NCI-H2196 (cell line): ENCODE measurements around the gene USP12.
"Not testable (repeated sequence)": the region's sequence is repeated elsewhere in the genome, so short reads cannot be mapped to it uniquely, and the experiment has no call there.

Experiments used
- DNase-seq: peaks from one replicate; lab custom pipeline; 2025; ENCODE audit not compliant: unreplicated experiment; lab: John Stamatoyannopoulos, UW

Gene USP12

DNA sequence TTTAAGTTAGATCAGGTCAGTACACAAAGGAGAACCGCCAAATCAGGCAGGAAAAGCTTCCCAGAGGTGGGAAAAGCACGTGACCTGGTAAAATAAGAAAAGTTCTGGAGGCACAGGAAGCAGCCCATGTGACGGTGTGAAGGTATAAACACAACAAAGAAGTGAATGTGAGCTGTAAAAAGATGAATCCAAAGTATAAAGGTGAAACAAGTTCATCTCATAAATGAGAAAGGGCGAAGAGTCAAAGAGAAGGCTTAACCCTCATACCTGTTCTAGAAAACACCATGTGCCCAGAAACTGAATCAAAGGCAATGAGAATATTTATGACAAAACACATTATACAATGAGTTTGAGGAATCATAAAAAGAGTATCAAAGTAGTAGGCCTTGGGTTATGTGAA is 47.0 kb downstream of the USP12 start:
- DNase-seq = no peak

DNA sequence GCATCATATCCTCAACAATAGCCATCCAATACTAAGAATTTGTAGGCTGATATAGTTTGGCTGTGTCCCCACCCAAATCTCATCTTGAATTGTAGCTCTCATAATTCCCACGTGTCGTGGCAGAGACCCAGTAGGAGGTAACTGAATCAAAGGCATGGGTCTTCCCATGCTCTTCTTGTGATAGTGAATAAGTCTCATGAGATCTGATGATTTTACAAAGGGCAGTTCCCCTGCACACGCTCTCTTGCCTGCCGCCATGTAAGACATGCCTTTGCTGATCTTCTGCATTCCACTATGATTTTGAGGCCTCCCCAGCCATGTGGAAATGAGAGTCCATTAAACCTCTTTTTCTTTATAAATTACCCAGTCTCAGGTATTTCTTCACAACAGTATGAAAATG is 48.2 kb downstream of the USP12 start:
- DNase-seq = not testable (repeated sequence)

DNA sequence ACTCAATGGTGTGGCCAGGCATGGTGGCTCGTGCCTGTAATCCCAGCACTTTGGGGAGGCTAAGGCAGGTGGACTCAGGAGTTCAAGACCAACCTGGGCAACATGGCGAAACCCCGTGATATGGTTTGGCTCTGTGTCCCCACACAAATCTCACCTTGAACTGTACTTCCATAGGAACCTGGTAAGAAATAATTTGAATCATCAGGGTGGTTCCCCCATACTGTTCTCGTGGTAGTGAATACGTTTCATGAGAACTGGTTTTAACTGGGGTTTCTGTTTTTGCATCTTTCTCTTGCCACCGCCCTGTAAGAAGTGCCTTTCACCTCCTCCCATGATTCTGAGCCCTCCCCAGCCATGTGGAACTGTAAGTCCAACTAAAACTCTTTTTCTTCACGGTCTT is 49.6 kb downstream of the USP12 start:
- no peak for DNase-seq

DNA sequence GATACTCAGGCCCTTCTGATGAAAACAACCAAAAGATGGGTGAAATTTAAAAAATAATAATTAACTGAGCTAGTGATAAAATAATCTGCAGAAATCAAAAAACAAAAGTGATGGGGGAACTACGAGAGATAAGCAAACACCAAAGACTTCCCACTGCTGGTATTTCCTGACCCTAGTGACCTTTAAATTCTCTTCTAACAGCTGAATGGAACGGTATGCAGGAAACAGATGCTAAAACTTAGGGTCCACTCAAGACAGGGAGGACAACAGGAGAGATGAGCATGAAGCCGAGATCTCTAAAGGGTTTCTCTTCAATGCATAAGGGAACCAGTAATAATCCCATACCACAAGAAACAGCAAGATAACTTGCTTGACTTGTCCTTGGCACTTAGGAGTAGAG is 50.8 kb downstream of the USP12 start:
- DNase-seq = no peak

DNA sequence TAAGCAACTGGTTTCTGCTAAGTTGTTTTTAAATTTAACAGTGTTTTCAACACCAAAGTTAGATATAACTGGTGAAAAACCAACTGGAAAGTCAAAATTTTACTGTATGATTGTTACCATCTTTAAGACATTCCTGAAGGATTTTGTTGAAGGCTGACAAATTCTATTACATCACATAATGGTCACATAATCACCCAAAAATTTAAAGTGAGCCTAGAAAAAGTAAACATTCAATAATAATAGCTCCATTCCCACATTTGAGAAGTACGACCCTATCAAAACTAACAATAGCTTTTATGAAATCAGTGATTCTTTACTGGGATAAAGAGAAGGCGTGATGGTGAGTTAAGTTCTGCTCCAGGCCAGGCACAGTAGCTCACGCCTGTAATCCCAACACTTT is 51.6 kb downstream of the USP12 start:
- DNase-seq = no peak

DNA sequence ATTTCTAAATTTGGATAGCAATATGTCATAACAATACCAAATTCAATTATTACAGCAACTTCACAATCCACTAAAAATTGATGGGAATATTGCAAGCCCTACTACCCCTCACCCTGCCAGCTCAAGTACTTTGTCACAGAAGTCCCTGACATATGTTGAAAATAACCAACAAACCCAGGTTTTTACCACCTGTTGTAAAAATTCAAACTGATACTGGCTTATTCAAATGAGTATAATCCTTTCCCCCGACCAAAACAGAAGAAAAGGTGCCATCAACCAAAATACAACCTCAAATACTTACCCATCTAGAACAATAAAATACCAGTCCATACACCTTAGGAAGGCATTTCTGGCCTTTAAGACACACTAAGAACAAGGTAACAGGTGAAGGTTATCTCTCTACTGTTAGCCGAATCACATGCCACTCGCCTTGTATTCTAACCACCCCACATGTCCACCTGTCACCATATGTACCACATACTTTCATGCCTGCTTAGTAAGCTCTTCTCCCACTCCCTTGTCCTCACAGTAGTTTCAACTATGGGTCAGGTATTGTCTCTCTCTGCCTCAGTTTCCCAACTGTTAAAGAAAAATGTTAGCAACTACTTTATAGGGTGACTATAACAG is 53.1 kb downstream of the USP12 start:
- DNase-seq = no peak

DNA sequence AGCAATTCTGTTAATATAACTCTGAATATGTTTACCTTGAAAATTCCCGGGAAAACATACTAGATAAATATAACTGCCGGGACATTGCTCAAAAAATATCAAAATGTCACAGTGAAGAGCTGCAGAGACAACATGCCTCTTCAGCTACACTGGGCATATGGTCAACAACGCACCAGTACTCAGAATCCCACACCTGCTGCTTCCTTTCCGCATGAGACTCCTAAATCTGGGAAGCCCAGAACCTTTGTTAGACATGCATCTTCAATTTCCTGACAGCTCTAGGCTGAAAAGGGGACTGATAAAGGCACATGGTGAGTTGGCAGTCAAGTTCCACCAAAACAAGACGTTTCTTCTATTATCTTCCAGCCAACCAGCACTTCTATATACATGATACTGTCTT is 53.7 kb downstream of the USP12 start:
- DNase-seq = no peak

DNA sequence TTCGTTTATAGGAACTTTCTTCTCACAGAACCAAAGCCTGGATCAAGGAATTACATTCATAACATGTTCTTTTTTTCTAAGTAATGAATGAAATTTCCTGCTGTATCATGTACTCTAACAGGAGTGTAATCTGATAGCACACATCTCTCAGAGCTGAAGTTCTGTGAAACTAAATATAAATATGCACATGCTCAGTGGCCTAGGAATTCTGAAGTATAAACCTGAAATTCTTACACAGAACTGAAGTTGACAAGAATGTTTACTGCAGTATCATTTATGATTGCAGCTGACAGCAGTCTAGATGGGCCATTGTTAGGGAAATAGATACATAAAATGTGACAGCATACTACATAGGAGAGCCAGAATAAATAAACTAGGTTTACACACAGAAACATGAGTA is 54.5 kb downstream of the USP12 start:
- DNase-seq = no peak

DNA sequence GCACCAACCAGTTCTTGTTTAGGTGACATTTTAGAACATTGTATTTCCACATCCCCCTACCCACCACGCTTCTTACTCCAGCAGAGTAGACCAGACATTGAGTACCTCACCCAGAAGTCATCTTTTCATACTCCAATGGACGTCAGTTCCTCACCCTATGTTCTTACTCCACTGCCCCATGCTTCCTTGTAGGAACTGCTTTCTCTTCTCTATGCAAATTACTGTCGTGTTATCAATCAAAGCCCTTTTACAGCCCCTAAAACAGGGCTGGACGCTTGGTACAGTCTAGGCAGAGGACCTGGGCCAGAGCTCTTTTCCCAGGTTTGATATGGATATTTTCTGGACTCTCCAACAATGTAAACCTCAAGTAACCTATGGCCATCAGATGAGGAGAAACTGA is 58.2 kb downstream of the USP12 start:
- no peak for DNase-seq

DNA sequence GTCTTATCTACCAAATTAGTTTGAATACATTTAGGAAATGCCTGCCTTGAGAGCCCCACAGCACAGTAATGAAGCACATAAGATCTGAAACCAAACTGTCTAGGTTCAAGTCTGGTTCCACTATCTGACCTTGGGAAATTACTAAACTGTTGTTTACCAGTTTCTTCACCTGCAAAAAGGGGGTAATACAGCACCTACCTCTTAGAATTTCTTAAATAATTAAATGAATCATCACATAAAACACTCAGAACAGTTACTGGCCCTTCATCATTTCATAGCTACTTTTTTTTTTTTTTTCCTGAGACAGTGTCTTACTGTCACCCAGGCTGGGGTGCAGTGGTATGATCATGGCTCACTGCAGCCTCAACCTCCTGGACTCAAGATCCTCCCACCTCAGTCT is 59.6 kb downstream of the USP12 start:
- DNase-seq = no peak

DNA sequence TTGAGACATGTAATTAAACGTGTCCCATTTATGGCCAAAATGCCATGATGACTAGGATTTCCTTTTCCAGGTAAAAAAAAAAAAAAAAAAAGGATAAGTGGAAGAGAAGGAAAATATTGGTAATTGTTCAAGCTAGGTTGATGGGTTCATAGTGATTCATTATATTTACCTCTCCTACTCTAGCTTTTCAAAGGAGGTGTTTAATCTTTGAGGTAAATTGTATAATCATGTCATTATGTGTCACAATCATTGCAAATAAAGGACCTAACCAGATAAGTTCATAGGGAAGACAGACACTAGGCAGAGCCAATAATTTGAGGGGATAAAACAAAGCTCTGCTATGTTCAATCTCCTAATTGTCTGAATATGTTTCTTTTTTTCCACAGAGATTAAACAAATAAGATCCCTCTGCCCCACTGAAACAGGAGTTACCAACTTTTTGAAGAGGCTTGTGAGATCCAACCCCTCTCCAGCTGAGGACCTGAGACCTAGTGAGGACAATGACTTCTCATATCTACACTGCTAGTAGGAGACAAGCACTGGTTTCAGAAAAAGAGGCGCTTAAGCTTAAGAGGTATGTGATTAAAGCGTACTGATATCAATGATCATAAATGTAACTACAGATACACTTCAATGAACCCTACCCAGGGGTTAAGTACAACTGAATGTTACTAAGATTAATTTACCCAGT is 61.4 kb downstream of the USP12 start:
- DNase-seq = no peak

DNA sequence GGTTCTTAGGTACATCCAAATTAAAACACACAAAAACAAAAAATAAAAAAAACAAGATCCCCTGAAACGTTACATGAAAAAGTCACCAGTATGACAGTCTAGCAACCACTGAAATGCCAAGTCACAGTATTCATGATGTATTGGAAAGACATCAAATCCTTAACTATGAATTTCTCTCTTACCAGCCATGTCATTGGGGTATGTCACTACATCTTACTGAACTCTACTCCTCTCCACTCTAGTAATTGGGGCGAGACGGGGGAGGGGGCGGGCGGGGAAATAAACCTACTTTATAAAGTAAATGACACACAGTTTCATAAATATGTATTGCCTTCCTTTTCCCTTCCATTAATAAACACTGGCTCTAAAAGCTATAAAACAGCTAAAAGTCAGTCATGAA is 65.5 kb downstream of the USP12 start:
- DNase-seq = no peak

DNA sequence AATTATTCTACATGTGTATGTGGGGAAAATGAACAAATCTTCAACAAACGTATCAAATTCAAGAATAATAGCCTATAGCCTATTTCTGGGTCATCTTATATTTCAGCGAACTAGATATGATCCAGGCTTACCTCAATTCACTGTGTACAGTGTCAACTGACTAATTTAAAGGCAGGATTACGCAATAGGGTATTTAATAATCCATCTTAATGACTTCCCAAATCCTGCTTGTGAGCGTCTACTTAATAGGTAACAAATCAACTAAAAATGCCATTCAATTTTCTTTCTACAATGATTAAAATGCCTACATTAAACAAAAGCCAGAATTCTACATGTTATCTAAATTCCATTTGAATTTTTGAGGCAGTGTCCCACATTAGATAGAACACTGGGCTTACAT is 67.0 kb downstream of the USP12 start:
- no peak for DNase-seq

DNA sequence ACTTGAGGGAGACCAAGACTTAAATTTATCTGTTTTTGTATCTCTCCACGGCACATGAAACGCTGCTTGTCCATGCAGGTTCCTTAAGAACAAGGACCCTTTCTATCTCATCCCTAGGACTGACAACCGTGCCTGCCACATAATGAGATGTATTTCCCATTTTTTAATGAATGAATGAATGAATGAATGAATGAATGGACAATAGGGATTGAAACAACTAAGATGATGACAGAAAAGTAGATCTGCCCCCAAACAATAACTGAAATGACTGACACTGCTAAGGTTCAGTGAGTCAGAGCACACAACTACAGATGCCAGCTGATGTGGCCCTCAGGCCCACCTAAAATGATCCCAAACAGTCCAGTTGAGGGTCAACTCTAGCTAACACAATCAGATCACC is 69.8 kb downstream of the USP12 start:
- no peak for DNase-seq

DNA sequence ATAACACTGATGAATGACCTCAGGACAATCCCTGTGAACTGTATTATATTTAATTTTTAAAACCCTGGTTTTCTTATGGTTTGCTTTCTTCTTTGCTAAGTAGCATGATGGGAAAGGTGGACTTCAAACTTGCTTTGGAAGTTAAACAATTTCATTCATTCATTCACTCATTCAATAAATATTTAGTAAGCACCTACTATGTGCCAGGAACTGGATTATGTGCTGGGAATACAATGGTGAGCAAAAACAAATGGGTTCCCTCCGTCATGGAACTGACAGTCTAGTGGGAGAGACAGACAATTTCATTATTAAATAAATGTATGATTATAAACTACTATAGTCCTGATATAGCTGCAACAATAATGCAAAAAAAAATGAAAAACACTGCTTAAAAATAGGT is 70.3 kb downstream of the USP12 start:
- DNase-seq = no peak

DNA sequence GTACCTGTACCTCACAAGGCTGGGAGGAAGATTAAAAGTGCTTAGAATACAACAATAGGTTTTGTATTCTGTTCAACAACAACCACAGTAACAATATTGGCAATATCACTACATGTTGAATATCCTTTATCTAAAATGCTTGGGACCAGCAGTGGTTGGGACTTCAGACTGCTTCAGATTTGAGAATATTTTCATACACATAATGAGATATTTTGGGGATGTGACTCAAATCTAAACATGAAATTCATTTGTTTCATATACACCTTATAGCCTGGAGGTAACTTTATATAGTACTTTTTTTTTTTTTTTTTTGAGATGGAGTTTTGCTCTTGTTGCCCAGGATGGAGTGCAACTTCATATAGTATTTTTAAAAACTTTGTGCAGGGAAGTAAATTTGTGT is 73.9 kb downstream of the USP12 start:
- DNase-seq = no peak

DNA sequence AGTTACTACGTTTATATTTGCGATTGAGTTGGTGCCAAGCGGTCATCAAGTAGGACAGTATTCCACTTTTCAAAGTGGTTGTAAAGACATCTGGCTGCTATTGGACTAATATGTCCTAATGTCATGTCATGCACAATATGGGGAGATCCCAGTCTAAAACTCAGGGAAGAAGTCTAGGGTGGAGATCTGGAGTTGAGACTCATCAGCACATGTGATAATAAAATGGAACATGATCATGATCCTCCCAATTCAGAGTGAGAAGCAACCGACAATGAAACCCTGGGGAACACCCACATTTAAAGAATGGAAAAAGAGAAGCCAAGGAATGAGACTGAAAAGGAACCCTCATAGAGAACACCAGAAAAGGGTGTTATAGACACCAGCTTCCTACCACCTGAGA is 80.2 kb downstream of the USP12 start:
- no peak for DNase-seq

DNA sequence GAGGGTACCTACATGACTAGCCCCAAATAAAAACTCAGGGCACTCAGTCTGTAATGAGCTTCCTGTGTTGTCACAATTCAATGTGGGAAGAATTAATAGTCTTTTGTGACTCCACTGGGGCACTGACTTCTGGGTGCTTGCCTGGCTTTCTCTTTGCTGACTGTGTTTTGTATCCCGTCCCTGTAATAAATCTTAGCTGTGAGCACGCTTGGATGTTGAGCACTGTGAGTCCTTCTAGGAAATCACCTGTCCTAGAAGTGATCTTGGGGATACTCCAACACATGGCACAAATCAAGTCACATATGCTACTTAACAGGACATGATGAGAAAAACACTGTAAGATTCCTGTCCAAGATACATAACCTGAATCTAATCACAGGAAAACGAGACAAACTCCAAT is 83.0 kb downstream of the USP12 start:
- no peak for DNase-seq

DNA sequence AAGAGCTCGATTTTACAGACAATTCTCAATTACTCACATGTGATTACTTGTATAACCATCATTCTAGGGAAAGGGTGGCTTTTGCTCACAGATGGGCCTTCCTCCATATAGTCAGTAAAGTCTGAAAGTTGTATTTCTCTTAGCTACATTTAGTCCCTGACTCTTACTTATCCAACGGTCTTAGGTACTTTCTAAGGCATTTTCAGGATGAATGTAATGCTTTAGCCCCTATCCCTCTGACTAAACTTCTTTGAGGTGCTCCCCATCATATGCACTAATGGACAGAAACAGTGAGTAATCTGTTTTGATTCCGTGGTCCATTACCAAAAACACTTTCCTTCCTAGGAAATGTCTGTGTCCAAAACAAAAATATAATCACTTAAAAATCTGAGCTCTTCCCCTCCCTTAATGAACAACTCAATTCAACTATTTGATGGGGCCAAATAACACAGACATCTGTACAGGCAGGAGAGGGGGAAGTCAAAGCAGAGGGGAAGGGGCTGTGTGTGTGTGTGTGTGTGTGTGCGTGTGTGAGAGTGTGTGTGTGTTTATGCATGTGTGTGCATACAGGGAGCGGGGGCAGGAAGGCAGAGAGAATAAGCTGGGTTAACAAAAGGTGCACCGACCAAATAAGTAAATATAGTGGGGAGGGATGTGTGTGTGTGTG is 84.9 kb downstream of the USP12 start:
- no peak for DNase-seq

DNA sequence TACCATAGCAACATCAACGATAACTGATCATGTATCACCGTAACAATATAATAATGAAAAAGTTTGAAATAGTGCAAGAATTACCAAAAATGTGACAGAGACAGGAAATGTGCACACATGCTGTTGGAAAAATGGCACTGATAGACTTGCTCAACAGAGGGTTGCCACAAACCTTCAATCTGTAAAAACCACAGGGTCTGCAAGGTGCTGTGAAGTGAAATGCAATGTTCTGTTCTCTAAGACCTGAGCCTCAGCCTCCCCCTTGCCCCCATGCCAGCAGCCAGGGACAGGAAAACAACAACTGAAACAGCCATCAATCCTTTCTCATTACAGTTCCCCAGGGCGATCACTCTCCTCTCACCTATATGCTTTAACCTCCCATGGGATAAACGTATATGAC is 88.4 kb downstream of the USP12 start:
- DNase-seq = no peak

DNA sequence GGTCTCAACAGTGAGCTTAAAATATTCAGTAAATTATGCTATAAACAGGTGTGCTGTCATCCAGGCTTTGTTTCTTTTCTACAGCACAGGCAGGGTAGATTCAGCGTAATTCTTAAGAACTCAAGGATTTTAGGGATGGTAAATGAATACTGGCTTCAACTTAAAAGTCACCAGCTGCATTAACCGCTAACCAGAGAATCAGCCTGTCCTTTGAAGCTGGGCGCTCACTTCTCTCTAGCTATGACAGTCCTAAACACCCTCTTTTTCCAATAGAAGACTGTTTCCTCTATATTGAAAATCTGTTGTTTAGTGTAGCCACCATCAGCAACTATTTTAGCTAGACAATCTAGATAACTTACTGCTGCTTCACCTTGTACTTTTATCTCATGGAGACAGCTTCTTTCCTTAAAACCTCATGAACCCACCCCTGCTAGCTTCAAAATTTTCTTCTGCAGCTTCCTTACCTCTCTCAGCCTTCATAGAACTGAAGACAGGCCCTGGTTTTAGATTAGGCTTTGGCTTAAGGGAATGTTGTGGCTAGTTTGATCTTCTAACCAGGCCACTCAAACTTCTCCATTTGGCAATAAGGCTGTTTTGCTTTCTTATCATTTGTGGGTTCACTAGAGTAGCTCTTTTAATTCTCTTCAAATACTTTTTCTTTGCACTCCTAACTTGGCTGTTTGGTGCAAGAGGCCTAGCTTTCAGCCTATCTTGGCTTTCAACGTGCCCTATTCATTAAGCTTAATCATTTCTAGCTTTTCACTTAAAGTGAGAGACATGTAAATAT is 89.5 kb downstream of the USP12 start:
- DNase-seq = no peak
